Measurements from ENCODE around the gene ZNF428. TPM values are rescaled to one million over a fixed set of nuclear protein-coding genes. Genes with fewer than 3 reads are reported as not detected.

ZNF428 gene
- total and polyA plus RNA-seq, 2 of the 4 experiments (the other 2 are of a cell fraction): 9.9 to 32.3 TPM

- H3K36me3 ChIP-seq (ENCODE audit: control insufficient read depth, insufficient read depth, low read length): peaks cover 16% of the 10 kb centered on the region
- H3K9ac ChIP-seq (ENCODE audit: low read depth, low read length): no peak overlapping the region
- no peak overlapping the region for H2BK5ac ChIP-seq (ENCODE audit: low read depth, low read length, poor library complexity, severe bottlenecking)
- no TSS peak for BruUV-seq (replicated peaks)
- peaks cover 9% of the 10 kb centered on the region for H3K4me1 ChIP-seq (ENCODE audit: control insufficient read depth, insufficient read depth, low read length)
- peaks cover 31 to 57% of the 10 kb centered on the region in 2 experiments; a peak in 3 of 4 replicates for H3K79me1 ChIP-seq (ENCODE audit: low read depth in 1 of 2, low read length in 2 of 2)
- H2BK15ac ChIP-seq (ENCODE audit: low read depth, low read length): no peak overlapping the region
- H2BK120ac ChIP-seq (ENCODE audit: low read depth, low read length): no peak overlapping the region
- ATAC-seq (ENCODE audit: low read depth) (no peak), DNase-seq (no peak)
- no peak for TF ChIP-seq ELK1 (IDR thresholded peaks at IDR 0.05; ENCODE audit: borderline replicate concordance, low read depth, low read length)
- TF ChIP-seq NFE2L2 (IDR thresholded peaks at IDR 0.05; ENCODE audit: low read depth, low read length): no peak
- TF ChIP-seq CEBPB (IDR thresholded peaks at IDR 0.05; ENCODE audit: low read depth, low read length): no peak
- TF ChIP-seq POLR2A (IDR thresholded peaks at IDR 0.05; ENCODE audit: low read depth, low read length): no peak
- no peak for TF ChIP-seq MAZ (IDR thresholded peaks at IDR 0.05; ENCODE audit: borderline replicate concordance, low read depth, low read length)
- TF ChIP-seq SMC3 (IDR thresholded peaks at IDR 0.05; ENCODE audit: low read depth, low read length): no peak
- no peak for TF ChIP-seq MXI1 (IDR thresholded peaks at IDR 0.05; ENCODE audit: borderline replicate concordance, low read depth, low read length)
- no peak for TF ChIP-seq FOS (IDR thresholded peaks at IDR 0.05; ENCODE audit: low read depth, low read length)
- TF ChIP-seq RCOR1 (IDR thresholded peaks at IDR 0.05; ENCODE audit: insufficient replicate concordance, low read length): no peak
- TF ChIP-seq CTCF (conservative IDR thresholded peaks at IDR 0.05; ENCODE audit: low read depth, low read length): no peak
- no peak for TF ChIP-seq RAD21 (IDR thresholded peaks at IDR 0.05; ENCODE audit: low read length)
- TF ChIP-seq BHLHE40 (IDR thresholded peaks at IDR 0.05; ENCODE audit: low read depth, low read length): no peak
- no peak for TF ChIP-seq RFX5 (IDR thresholded peaks at IDR 0.05; ENCODE audit: low read depth, low read length)
- H2AFZ ChIP-seq (replicated peaks; ENCODE audit: low read length, poor library complexity): no peak overlapping the region
- ChIA-PET POLR2A (ENCODE audit: unreplicated experiment) (no interaction called here), CTCF (no interaction called here)
- H3K56ac ChIP-seq (ENCODE audit: extremely low read depth, insufficient read depth, low read length): no peak overlapping the region
- no peak overlapping the region for H3K27ac ChIP-seq (ENCODE audit: insufficient read depth, low read length)
- H4K8ac ChIP-seq (ENCODE audit: low read depth in 2 of 2, low read length in 2 of 2): no peak overlapping the region
- intact Hi-C loops (cut with micrococcal nuclease): no loop called here
- H3K4me2 ChIP-seq (ENCODE audit: low read depth, low read length): no peak overlapping the region
- H3K4ac ChIP-seq (ENCODE audit: low read depth, low read length): no peak overlapping the region
- no peaks in the 10 kb centered on the region for H3K9me3 ChIP-seq (ENCODE audit: control insufficient read depth, insufficient read depth, low read length)
- no peak overlapping the region for H2AK9ac ChIP-seq (replicated peaks; ENCODE audit: low read depth, low read length, poor library complexity)
- no peak overlapping the region for H2BK20ac ChIP-seq (ENCODE audit: low read depth, low read length)
- no peak overlapping the region for H2AK5ac ChIP-seq (ENCODE audit: low read depth, low read length)
- H3K9me1 ChIP-seq (ENCODE audit: insufficient read depth, low read length): no peaks in the 10 kb centered on the region
- H4K91ac ChIP-seq (ENCODE audit: insufficient read depth, low read depth, low read length): no peak overlapping the region
- H4K20me1 ChIP-seq (ENCODE audit: insufficient read depth, low read length): no peaks in the 10 kb centered on the region
- H3K23ac ChIP-seq (ENCODE audit: low read depth, low read length): no peak overlapping the region
- dilution Hi-C loops (cut with HindIII; ENCODE audit: low sequenced_read_pairs, unreplicated experiment): no loop called here
- no peak overlapping the region for H3K4me3 ChIP-seq (ENCODE audit: insufficient read depth, low read depth, low read length)
- 94% methylated on average over 9 of the region's 19 CpGs; no CpG with 5 or more reads in 1 of the 2 experiments for WGBS, 2 experiments (ENCODE audit: extremely low coverage in 2 of 2, insufficient read length in 1 of 2)
- H3K18ac ChIP-seq (ENCODE audit: low read depth, low read length): no peak overlapping the region
- no peaks in the 10 kb centered on the region for H3K27me3 ChIP-seq (ENCODE audit: control insufficient read depth, insufficient read depth, low read length)
- in situ Hi-C loops (cut with MboI; ENCODE audit: low sequenced_read_pairs): no loop called here
- H4K5ac ChIP-seq (ENCODE audit: low read depth, low read length): no peak overlapping the region
- H3K14ac ChIP-seq (replicated peaks; ENCODE audit: low read depth, low read length): no peak overlapping the region
These were observed 20.8 kb downstream of the ZNF428 start for GRCh38 chr19:43598445-43599240.

Measured in IMR-90 (cell line).